Liver (tissue), 9 donors: ENCODE data around the gene TAF3. TPM values are rescaled to one million over a fixed set of nuclear protein-coding genes. Genes with fewer than 3 reads are reported as not detected.

Experiments used
- DNase-seq: peaks from one replicate; pipeline ENCODE4 v3.0.0-alpha.2; 2017; ENCODE audit warnings: low spot score
- H3K27ac ChIP-seq, 2 donors: one replicate each; pipeline ENCODE4 v1.7.0; 2013; ENCODE audit warnings: inconsistent platforms in 2 of 2, low read length in 2 of 2, control low read depth in 1 of 2, low read depth in 1 of 2, mild to moderate bottlenecking in 1 of 2
- H3K27me3 ChIP-seq, 4 donors: one replicate each; pipeline versions ENCODE4 v1.6.1 to v1.7.0; 2013; ENCODE audit warnings: low read length in 3 of 4, inconsistent platforms in 1 of 4, mild to moderate bottlenecking in 1 of 4, moderate library complexity in 1 of 4; ENCODE audit not compliant: control insufficient read depth in 4 of 4, insufficient read depth in 4 of 4
- H3K36me3 ChIP-seq, 4 donors: one replicate each; pipeline versions ENCODE4 v1.6.1 to v1.7.0; 2013; ENCODE audit warnings: low read length in 3 of 4, mild to moderate bottlenecking in 3 of 4, low read depth in 1 of 4, moderate library complexity in 1 of 4; ENCODE audit not compliant: control insufficient read depth in 4 of 4, insufficient read depth in 3 of 4
- H3K4me1 ChIP-seq, 4 donors: one replicate each; pipeline versions ENCODE4 v1.6.1 to v1.7.0; 2013; ENCODE audit warnings: low read length in 3 of 4, mild to moderate bottlenecking in 3 of 4, moderate library complexity in 1 of 4; ENCODE audit not compliant: control insufficient read depth in 4 of 4, insufficient read depth in 4 of 4
- H3K4me3 ChIP-seq, 3 donors: one replicate each; pipeline versions ENCODE4 v1.6.1 to v1.7.0; 2013; ENCODE audit warnings: low read length in 3 of 3, control low read depth in 1 of 3, low read depth in 1 of 3, mild to moderate bottlenecking in 1 of 3
- H3K9ac ChIP-seq, 2 donors: one replicate each; pipeline ENCODE4 v1.7.0; 2013; ENCODE audit warnings: low read length in 2 of 2, mild to moderate bottlenecking in 2 of 2, moderate library complexity in 2 of 2, control low read depth in 1 of 2, low read depth in 1 of 2
- H3K9me3 ChIP-seq, 4 donors: one replicate each; pipeline versions ENCODE4 v1.6.1 to v1.7.0; 2013; ENCODE audit warnings: low read length in 3 of 4; ENCODE audit not compliant: control insufficient read depth in 4 of 4
- ATF3 ChIP-seq: IDR thresholded peaks from 2 replicates; pipeline ENCODE4 v1.6.1; 2016; ENCODE audit warnings: antibody characterized with exemption
- CTCF ChIP-seq: fragments of 150-350 bp; IDR thresholded peaks from 2 replicates; pipeline ENCODE4 v1.5.1; 2017; ENCODE audit warnings: improper control_type of control experiment, low read depth, low read length; ENCODE audit not compliant: missing input control
- EGR1 ChIP-seq, 2 donors: IDR thresholded peaks; 2 replicates each; pipeline ENCODE4 v1.6.1; 2016 to 2018; ENCODE audit warnings: antibody characterized with exemption in 2 of 2, low read depth in 2 of 2
- FOXA1 ChIP-seq: IDR thresholded peaks from 2 replicates; pipeline ENCODE4 v1.6.1; 2016; ENCODE audit warnings: antibody characterized with exemption
- FOXA2 ChIP-seq: IDR thresholded peaks from 2 replicates; pipeline ENCODE4 v1.6.1; 2016; ENCODE audit warnings: antibody characterized with exemption
- GABPA ChIP-seq, 2 donors: IDR thresholded peaks in 1 of 2; conservative IDR thresholded peaks in 1 of 2; 2 replicates each; pipeline ENCODE4 v1.6.1; 2016; ENCODE audit warnings: antibody characterized with exemption in 2 of 2, mild to moderate bottlenecking in 1 of 2, moderate library complexity in 1 of 2
- HNF4A ChIP-seq, 2 donors: conservative IDR thresholded peaks; 2 replicates each; pipeline ENCODE4 v1.6.1; 2016; ENCODE audit warnings: antibody characterized with exemption in 2 of 2, mild to moderate bottlenecking in 2 of 2
- HNF4G ChIP-seq: IDR thresholded peaks from 2 replicates; pipeline ENCODE4 v1.6.1; 2016; ENCODE audit warnings: antibody characterized with exemption
- JUND ChIP-seq, 2 donors: IDR thresholded peaks; 2 replicates each; pipeline ENCODE4 v1.6.1; 2016; ENCODE audit warnings: antibody characterized with exemption in 2 of 2
- MAX ChIP-seq: IDR thresholded peaks from 2 replicates; pipeline ENCODE4 v1.6.1; 2016; ENCODE audit warnings: antibody characterized with exemption
- NR2F2 ChIP-seq: IDR thresholded peaks from 2 replicates; pipeline ENCODE4 v1.6.1; 2016; ENCODE audit warnings: antibody characterized with exemption
- RAD21 ChIP-seq, 2 donors: IDR thresholded peaks; 2 replicates each; pipeline ENCODE4 v1.6.1; 2016; ENCODE audit warnings: antibody characterized with exemption in 2 of 2, mild to moderate bottlenecking in 2 of 2
- REST ChIP-seq: IDR thresholded peaks from 2 replicates; pipeline ENCODE4 v1.6.1; 2016; ENCODE audit warnings: antibody characterized with exemption, mild to moderate bottlenecking
- RXRA ChIP-seq, 2 donors: IDR thresholded peaks; 2 replicates each; pipeline ENCODE4 v1.6.1; 2017 to 2018; ENCODE audit warnings: antibody characterized with exemption in 2 of 2, mild to moderate bottlenecking in 1 of 2
- SP1 ChIP-seq: IDR thresholded peaks from 2 replicates; pipeline ENCODE4 v1.6.1; 2018; ENCODE audit warnings: antibody characterized with exemption, mild to moderate bottlenecking
- TAF1 ChIP-seq: conservative IDR thresholded peaks from 2 replicates; pipeline ENCODE4 v1.6.1; 2016; ENCODE audit warnings: antibody characterized with exemption, mild to moderate bottlenecking
- YY1 ChIP-seq: IDR thresholded peaks from 2 replicates; pipeline ENCODE4 v1.6.1; 2016; ENCODE audit warnings: antibody characterized with exemption, mild to moderate bottlenecking
- ZBTB33 ChIP-seq: IDR thresholded peaks from 2 replicates; pipeline ENCODE4 v1.6.1; 2016; ENCODE audit warnings: antibody characterized with exemption
- WGBS: extraction: QIAGEN DNeasy Blood & Tissue Kit; methylation state at CpG from one replicate; pipeline ENCODE4 v1.1.7; 2013; 5-methylcytosine and 5-hydroxymethylcytosine counted together
- polyA plus RNA-seq, 2 donors: library from polyadenylated mRNA; stranded (reverse) in 1 of 2; unstranded in 1 of 2; fragments of 200-250 nt in 1 of 2; fragments of >200 nt in 1 of 2; fragmentation: Nextera tagmentation in 1 of 2; extraction: Ambion mirVana in 1 of 2; gene quantifications; one replicate each; pipeline versions ENCODE4 v1.2.1 to v1.2.3, GENCODE V29; 2013 to 2015
- total RNA-seq, 2 donors: library from RNA; depleted of rRNA; stranded (reverse); fragments of >200 nt; gene quantifications; one replicate each; pipeline ENCODE4 v1.2.3, GENCODE V29; 2014
- donor health status: healthy.
- donor health status: healthy.
- donor health status: healthy.
- donor health status: healthy.
- donor health status: healthy.

Gene TAF3
- total and polyA plus RNA-seq, 4 donors: 1.5 to 3.6 (median 1.9) TPM

- Histone ChIP-seq H3K27ac (no peak overlapping the region), H3K4me1 (no peaks in the 10 kb centered on the region), H3K27me3 (no peaks in the 10 kb centered on the region), H3K9me3 (no peaks in the 10 kb centered on the region), H3K36me3 (no peaks in the 10 kb centered on the region), H3K9ac (no peak overlapping the region), H3K4me3 (no peak overlapping the region)
- 91% methylated on average over 2 of the region's 2 CpGs for WGBS
- DNase-seq: no peak
- TF ChIP-seq NR2F2 (no peak), MAX (no peak)
These were observed 18.3 kb downstream of the TAF3 start for GRCh38 chr10:7836571-7836970.

GRCh38 chr10:7846591-7846990 is 28.3 kb downstream of the TAF3 start:
- Histone ChIP-seq H3K9ac (no peak overlapping the region), H3K36me3 (peaks cover 0 to 2% (median 0%) of the 10 kb centered on the region in 4 donors), H3K27ac (no peak overlapping the region), H3K27me3 (no peaks in the 10 kb centered on the region), H3K4me1 (no peaks in the 10 kb centered on the region), H3K4me3 (no peak overlapping the region), H3K9me3 (no peaks in the 10 kb centered on the region)
- 94% methylated on average over 1 of the region's 1 CpG for WGBS
- no peak for DNase-seq
- TF ChIP-seq MAX: no peak
- TF ChIP-seq SP1: no peak
- TF ChIP-seq REST: no peak
- TF ChIP-seq GABPA (IDR thresholded peaks at IDR 0.05 in 1 of 2, conservative IDR thresholded peaks at IDR 0.05 in 1 of 2): no peak
- TF ChIP-seq ATF3: no peak
- no peak for TF ChIP-seq NR2F2
- TF ChIP-seq FOXA1: no peak
- no peak for TF ChIP-seq TAF1
- TF ChIP-seq RAD21 (IDR thresholded peaks at IDR 0.05): no peak
- no peak for TF ChIP-seq HNF4G
- TF ChIP-seq ZBTB33: no peak
- TF ChIP-seq HNF4A (conservative IDR thresholded peaks at IDR 0.05): no peak
- TF ChIP-seq CTCF: no peak
- TF ChIP-seq JUND (IDR thresholded peaks at IDR 0.05): no peak
- no peak for TF ChIP-seq YY1
- no peak for TF ChIP-seq FOXA2
- no peak for TF ChIP-seq EGR1 (IDR thresholded peaks at IDR 0.05; ENCODE audit: low read depth in 2 of 2)
- TF ChIP-seq RXRA (IDR thresholded peaks at IDR 0.05): no peak
